NT2/D1 (cell line): ENCODE results near the gene DHPS.

Experiments used
- DNase-seq: peaks from one replicate; pipeline ENCODE4 v3.0.0-alpha.2; 2011; ENCODE audit warnings: low read depth, low spot score
- H3K27me3 ChIP-seq: 2 replicates; pipeline ENCODE4 v1.6.0; 2011; ENCODE audit warnings: mild to moderate bottlenecking; ENCODE audit not compliant: insufficient read length, insufficient read depth
- H3K36me3 ChIP-seq: 2 replicates; pipeline ENCODE4 v1.6.1; 2011; ENCODE audit warnings: mild to moderate bottlenecking, low read length, mixed read lengths; ENCODE audit not compliant: insufficient read depth, insufficient read length
- H3K4me1 ChIP-seq: 2 replicates; pipeline ENCODE4 v1.5.1; 2011; ENCODE audit not compliant: insufficient read depth, insufficient read length
- H3K4me3 ChIP-seq: 2 replicates; pipeline ENCODE4 v1.5.1; 2011; ENCODE audit warnings: low read depth; ENCODE audit not compliant: insufficient read length
- H3K9ac ChIP-seq: 2 replicates; pipeline ENCODE4 v1.6.0; 2011; ENCODE audit warnings: low read depth; ENCODE audit not compliant: insufficient read length
- H3K9me3 ChIP-seq: 2 replicates; pipeline ENCODE4 v1.5.1; 2011; ENCODE audit warnings: mild to moderate bottlenecking, low read length; ENCODE audit not compliant: insufficient read depth
- SUZ12 ChIP-seq: IDR thresholded peaks from 2 replicates; pipeline ENCODE4 v1.6.1; 2011; ENCODE audit not compliant: insufficient read length, insufficient read depth; ENCODE audit errors: extremely low read depth
- YY1 ChIP-seq: IDR thresholded peaks from 2 replicates; pipeline ENCODE4 v1.6.1; 2011; ENCODE audit not compliant: insufficient read length, insufficient read depth
- ZNF274 ChIP-seq: IDR thresholded peaks from 2 replicates; pipeline ENCODE4 v1.6.1; 2011; ENCODE audit warnings: mild to moderate bottlenecking, low read depth, low read length

The DHPS gene

DNA sequence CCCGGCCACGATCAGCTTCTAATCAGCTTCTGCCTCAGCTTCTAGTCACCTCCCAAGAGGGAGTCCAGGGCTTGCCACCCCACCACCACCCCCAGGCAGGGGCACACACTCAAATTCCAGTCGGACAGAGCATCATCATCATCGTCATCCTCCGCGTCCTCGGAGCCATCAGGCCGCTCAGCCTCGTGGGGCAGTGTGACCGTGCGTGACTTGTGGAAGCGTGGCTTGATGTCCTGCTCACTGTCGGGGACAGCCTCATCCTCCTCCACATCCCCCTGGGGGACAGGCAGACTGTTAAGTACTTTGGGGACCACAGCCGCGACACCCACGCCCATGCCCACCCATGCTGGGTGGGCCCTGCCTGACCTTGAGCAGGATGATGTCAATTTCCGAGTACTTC is 29.5 kb upstream of the DHPS start:
- Histone ChIP-seq H3K9ac (no peak overlapping the region), H3K4me1 (peaks cover 3% of the 10 kb centered on the region), H3K4me3 (no peak overlapping the region), H3K36me3 (peaks cover 95% of the 10 kb centered on the region), H3K9me3 (no peaks in the 10 kb centered on the region), H3K27me3 (no peaks in the 10 kb centered on the region)
- DNase-seq, result no peak
- TF ChIP-seq YY1 (no peak), ZNF274 (no peak), SUZ12 (no peak)

DNA sequence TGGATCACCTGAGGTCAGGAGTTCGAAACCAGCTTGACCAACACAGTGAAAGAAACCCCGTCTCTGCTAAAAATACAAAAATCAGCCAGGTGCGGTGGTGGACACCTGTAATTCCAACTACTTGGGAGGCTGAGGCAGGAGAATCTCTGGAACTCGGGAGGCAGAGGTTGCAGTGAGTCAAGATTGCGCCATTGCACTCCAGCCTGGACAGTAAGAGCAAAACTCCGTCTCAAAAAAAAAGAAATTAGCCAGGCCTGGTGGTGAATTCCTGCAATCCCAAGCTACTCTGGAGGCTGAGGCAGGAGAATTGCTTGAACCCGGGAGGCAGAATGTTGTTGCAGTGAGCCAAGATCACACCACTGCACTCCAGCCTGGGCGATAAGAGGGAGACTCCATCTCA is 27.0 kb upstream of the DHPS start:
- H3K36me3 ChIP-seq, result peaks cover 96% of the 10 kb centered on the region

DNA sequence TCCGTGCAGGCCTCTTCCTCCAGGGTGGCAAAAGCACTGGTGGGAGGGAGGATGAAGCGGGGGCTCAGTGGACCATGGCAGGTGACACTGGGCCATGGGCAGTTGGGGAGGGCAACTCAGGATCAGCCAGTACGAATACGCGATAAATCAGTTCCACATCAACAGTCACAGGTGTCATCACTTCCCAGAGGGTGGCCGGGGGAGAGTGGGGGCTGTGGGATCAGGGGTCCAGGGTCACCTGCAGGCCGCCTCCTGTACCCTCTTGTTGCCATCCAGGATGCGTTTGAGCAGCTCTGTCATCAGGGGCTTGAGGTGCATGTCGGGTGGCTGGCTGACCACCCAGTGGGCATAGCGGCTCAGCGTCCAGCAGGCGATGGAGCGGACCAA is 24.6 kb upstream of the DHPS start:
- peaks cover 13% of the 10 kb centered on the region for H3K4me1 ChIP-seq
- DNase-seq, result no peak
- H3K4me3 ChIP-seq, result no peak overlapping the region
- no peaks in the 10 kb centered on the region for H3K9me3 ChIP-seq
- no peaks in the 10 kb centered on the region for H3K27me3 ChIP-seq
- H3K36me3 ChIP-seq, result peaks cover 100% of the 10 kb centered on the region
- no peak for TF ChIP-seq YY1
- no peak for TF ChIP-seq SUZ12
- TF ChIP-seq ZNF274, result no peak
- no peak overlapping the region for H3K9ac ChIP-seq

More for the DNA sequence above, 27.0 kb upstream of the DHPS start:
- DNase-seq, result no peak
- TF ChIP-seq YY1, result no peak
- TF ChIP-seq ZNF274, result no peak
- no peak for TF ChIP-seq SUZ12
- no peaks in the 10 kb centered on the region for H3K27me3 ChIP-seq
- peaks cover 3% of the 10 kb centered on the region for H3K4me1 ChIP-seq
- no peak overlapping the region for H3K4me3 ChIP-seq
- H3K9ac ChIP-seq, result no peak overlapping the region
- H3K9me3 ChIP-seq, result no peaks in the 10 kb centered on the region

DNA sequence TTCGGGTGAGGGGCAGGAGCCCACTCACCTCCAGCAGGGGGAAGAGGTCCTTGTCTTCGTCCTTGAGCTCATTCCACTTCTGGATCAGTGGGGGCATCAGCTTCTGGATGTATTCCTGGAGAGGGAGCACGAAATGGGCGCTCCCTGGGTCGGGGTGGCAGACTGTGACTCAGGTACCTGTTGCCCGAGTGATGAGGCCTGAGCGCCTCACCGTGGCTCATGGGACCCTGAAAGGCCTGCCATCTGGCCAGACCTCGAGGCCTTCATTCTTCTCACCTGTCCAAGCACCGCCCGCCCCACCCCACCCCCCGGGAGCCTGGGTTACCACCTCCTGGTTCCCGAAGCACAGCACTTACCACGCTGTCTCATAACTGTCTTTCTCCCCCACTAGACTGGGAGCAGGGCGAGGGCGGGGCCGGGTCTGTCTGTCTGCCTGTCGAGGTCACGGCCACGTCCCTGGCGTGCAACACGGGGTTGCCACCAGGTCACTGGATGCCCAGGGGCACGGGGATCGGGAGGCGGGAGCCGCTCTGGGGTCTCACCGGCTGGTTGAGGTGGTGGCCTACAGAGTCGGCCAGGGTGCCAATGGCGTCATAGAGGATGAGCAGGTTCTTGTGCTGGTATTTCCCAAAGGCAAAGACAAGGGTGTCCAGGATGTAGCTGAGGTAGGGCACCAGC is 24.1 kb upstream of the DHPS start:
- H3K4me3 ChIP-seq, result no peak overlapping the region
- H3K4me1 ChIP-seq, result peaks cover 11% of the 10 kb centered on the region
- DNase-seq, result no peak
- peaks cover 100% of the 10 kb centered on the region for H3K36me3 ChIP-seq
- H3K27me3 ChIP-seq, result no peaks in the 10 kb centered on the region
- TF ChIP-seq ZNF274 (no peak), SUZ12 (no peak), YY1 (no peak)
- H3K9me3 ChIP-seq, result no peaks in the 10 kb centered on the region
- H3K9ac ChIP-seq, result no peak overlapping the region

DNA sequence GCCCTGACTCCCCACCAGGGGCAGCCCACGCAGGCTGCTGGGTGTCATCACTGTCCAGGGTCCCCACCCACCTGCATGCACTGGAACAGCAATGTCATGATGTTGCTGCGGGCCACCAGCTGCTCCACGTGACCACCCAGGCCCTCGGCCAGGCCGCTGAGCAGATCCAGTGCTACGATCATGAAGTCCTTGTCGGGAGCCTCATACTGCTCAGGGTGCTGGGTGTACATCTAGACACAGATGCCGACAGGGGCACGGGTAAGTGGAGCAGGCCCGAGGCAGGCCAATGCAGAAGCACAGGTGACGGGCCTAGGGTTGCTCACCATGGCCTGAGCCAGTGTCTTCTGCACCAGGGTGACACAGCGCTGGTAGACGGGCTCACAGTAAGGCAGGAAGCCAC is 23.5 kb upstream of the DHPS start:
- H3K4me3 ChIP-seq, result no peak overlapping the region
- H3K36me3 ChIP-seq, result peaks cover 99% of the 10 kb centered on the region

DNA sequence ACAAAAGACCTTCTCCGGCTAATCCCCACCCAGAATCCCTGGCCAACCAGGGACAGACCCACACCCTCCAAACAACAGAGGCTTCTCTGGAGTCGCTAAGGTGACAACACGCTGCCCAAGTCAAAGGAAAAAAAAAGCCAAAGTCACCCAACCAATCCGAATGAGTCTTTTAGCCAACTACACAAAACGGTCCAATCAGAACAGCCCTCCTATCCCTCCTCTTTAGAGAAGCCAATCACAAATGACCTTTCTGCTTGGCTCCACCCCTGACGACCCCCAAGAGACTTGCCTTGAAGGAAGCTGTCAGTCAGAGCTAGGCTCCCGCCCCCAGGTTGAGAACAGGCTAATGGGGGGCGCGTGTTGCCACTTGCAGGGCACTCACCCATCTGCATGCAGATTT is 21.4 kb upstream of the DHPS start:
- peaks cover 13% of the 10 kb centered on the region for H3K4me1 ChIP-seq
- no peak overlapping the region for H3K9ac ChIP-seq
- peaks cover 99% of the 10 kb centered on the region for H3K36me3 ChIP-seq
- no peaks in the 10 kb centered on the region for H3K27me3 ChIP-seq
- no peaks in the 10 kb centered on the region for H3K9me3 ChIP-seq
- H3K4me3 ChIP-seq, result no peak overlapping the region
- no peak for TF ChIP-seq YY1
- no peak for TF ChIP-seq SUZ12
- no peak for TF ChIP-seq ZNF274
- DNase-seq, result peak; percentile 87

More for the DNA sequence above, 23.5 kb upstream of the DHPS start:
- no peak for DNase-seq
- no peak overlapping the region for H3K9ac ChIP-seq
- no peaks in the 10 kb centered on the region for H3K9me3 ChIP-seq
- H3K27me3 ChIP-seq, result no peaks in the 10 kb centered on the region
- H3K4me1 ChIP-seq, result peaks cover 13% of the 10 kb centered on the region
- no peak for TF ChIP-seq ZNF274
- no peak for TF ChIP-seq YY1
- no peak for TF ChIP-seq SUZ12

DNA sequence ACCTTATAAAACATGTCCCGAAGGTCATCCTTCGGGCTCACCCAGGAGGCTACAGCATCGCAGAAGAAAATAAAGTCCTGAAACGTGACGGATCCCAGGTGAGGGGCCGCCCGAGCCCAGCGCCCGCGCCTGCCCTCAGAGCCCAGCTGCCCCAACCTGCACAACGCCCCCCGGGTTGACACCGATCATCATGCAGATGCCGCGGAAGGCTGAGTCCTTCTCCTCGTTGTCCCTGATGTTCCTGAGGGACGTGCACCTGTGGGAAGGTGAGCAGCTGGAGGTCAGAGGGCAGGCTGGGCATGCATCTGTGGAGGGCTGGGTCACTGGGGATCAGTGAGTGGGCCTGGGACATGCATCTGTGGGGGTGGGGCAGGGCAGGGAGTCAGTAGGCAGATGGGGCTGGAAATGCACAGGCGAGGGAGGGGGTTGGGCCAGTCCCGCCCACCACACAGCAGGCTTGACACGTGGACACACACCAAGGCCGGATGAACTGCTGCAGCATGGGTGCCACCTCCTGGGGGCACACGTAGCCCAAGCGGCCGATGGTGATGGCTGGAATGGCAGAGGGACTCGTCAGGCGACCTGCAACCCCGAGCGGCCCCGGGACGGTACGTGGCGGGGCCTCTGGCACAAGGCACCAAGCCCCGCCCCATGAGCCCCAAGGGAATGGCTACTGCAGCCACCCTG is 20.1 kb upstream of the DHPS start:
- Histone ChIP-seq H3K4me1 (peaks cover 13% of the 10 kb centered on the region), H3K27me3 (no peaks in the 10 kb centered on the region), H3K9me3 (no peaks in the 10 kb centered on the region), H3K36me3 (peaks cover 92% of the 10 kb centered on the region), H3K4me3 (no peak overlapping the region), H3K9ac (peak overlapping the region; percentile 26)
- TF ChIP-seq YY1 (no peak), ZNF274 (no peak), SUZ12 (no peak)
- no peak for DNase-seq
